H1 (cell line): ENCODE measurements around the gene SMIM23. TPM values are rescaled to one million over a fixed set of nuclear protein-coding genes. Genes with fewer than 3 reads are reported as not detected.

Experiments
- CTCF ChIA-PET: fragments of 300-600 bp; sonication (Branson Sonifier 250); formaldehyde crosslinking; loops from one replicate; lab custom pipeline; 2021; ENCODE audit not compliant: partially characterized antibody; lab: Charles Lee
- POLR2A ChIA-PET: fragments of 300-600 bp; sonication (Branson Sonifier 250); formaldehyde crosslinking; loops from one replicate; lab custom pipeline; 2021; ENCODE audit warnings: inconsistent platforms; ENCODE audit not compliant: partially characterized antibody; lab: Charles Lee
- DNase-seq, 2 experiments: peaks; one replicate each; pipeline versions ENCODE4 v3.0.0 to v3.0.0-alpha.2; 2010 to 2022; ENCODE audit warnings: low spot score in 2 of 2, low read depth in 1 of 2, mixed read lengths in 1 of 2
- FAIRE-seq: peaks from 2 replicates; lab custom pipeline; 2011; peaks lifted over from hg19 to GRCh38; lab: Jason Lieb, UNC
- H2AFZ ChIP-seq: 2 replicates; pipeline ENCODE4 v1.8.1; 2012; ENCODE audit warnings: low read length, inconsistent platforms
- H2AK5ac ChIP-seq: 2 replicates; pipeline ENCODE4 v1.6.1; 2013; ENCODE audit warnings: low read depth, low read length
- H2BK120ac ChIP-seq: replicated peaks from 2 replicates; pipeline ENCODE3; 2013; ENCODE audit warnings: low read depth, low read length, inconsistent platforms
- H2BK12ac ChIP-seq: 2 replicates; pipeline ENCODE4 v1.6.1; 2013; ENCODE audit warnings: low read depth, low read length
- H2BK15ac ChIP-seq: 2 replicates; pipeline ENCODE4 v1.6.1; 2013; ENCODE audit warnings: low read length
- H2BK20ac ChIP-seq: 2 replicates; pipeline ENCODE4 v1.6.1; 2013; ENCODE audit warnings: low read length
- H2BK5ac ChIP-seq: 2 replicates; pipeline ENCODE4 v1.6.1; 2013; ENCODE audit warnings: low read depth, low read length
- H3K14ac ChIP-seq: 2 replicates; pipeline ENCODE4 v1.6.1; 2013; ENCODE audit warnings: inconsistent platforms; ENCODE audit not compliant: insufficient read length
- H3K18ac ChIP-seq: 2 replicates; pipeline ENCODE4 v1.6.1; 2013; ENCODE audit warnings: low read length; ENCODE audit errors: extremely low read depth
- H3K23ac ChIP-seq: 2 replicates; pipeline ENCODE4 v1.6.1; 2013; ENCODE audit warnings: inconsistent platforms; ENCODE audit not compliant: insufficient read length
- H3K23me2 ChIP-seq: 2 replicates; pipeline ENCODE4 v1.6.1; 2013; ENCODE audit warnings: low read depth, low read length
- H3K27ac ChIP-seq: 2 replicates; pipeline ENCODE4 v1.6.1; 2011; ENCODE audit warnings: low read depth, low read length, inconsistent platforms
- H3K27me3 ChIP-seq, 4 experiments: replicated peaks in 1 of 4; 1 replicate in 1 of 4; 2 replicates in 3 of 4; pipeline versions ENCODE4 v1.6.1 to v1.8.1; 2011 to 2013; ENCODE audit warnings: low read length in 3 of 4, mild to moderate bottlenecking in 3 of 4, inconsistent platforms in 2 of 4, mixed read lengths in 2 of 4, moderate library complexity in 1 of 4; ENCODE audit not compliant: control insufficient read depth in 3 of 4, insufficient read depth in 3 of 4; ENCODE audit errors: extremely low read depth in 1 of 4
- H3K36me3 ChIP-seq, 4 experiments: 2 replicates each; pipeline versions ENCODE4 v1.6.1 to v1.8.1; 2011 to 2013; ENCODE audit warnings: mild to moderate bottlenecking in 4 of 4, low read length in 3 of 4, moderate library complexity in 2 of 4, control low read depth in 1 of 4, inconsistent platforms in 1 of 4; ENCODE audit not compliant: insufficient read depth in 4 of 4, control insufficient read depth in 2 of 4
- H3K4ac ChIP-seq: replicated peaks from 2 replicates; pipeline ENCODE3; 2013; ENCODE audit warnings: low read length, low read depth, mixed read lengths, inconsistent platforms; ENCODE audit not compliant: insufficient read length
- H3K4me1 ChIP-seq, 4 experiments: replicated peaks in 1 of 4; 1 replicate in 1 of 4; 2 replicates in 3 of 4; pipeline versions ENCODE4 v1.6.1 to v1.8.1; 2011 to 2013; ENCODE audit warnings: low read length in 3 of 4, inconsistent platforms in 2 of 4, mixed read lengths in 1 of 4; ENCODE audit not compliant: insufficient read depth in 4 of 4, control insufficient read depth in 3 of 4
- H3K4me2 ChIP-seq, 2 experiments: 2 replicates each; pipeline versions ENCODE4 v1.6.1 to v1.8.1; 2011 to 2013; ENCODE audit warnings: low read depth in 2 of 2, low read length in 2 of 2, control low read depth in 1 of 2, inconsistent platforms in 1 of 2, mild to moderate bottlenecking in 1 of 2; ENCODE audit not compliant: insufficient read depth in 1 of 2
- H3K4me3 ChIP-seq, 4 experiments: fragments of 200-600, 300-600 bp in 1 of 4; sonication (generic), shearing (Covaris generic), sonication (Bioruptor Twin) in 1 of 4; 2 replicates each; pipeline versions ENCODE4 v1.5.1 to v1.8.1; 2011 to 2016; ENCODE audit warnings: low read length in 4 of 4, low read depth in 3 of 4, control low read depth in 2 of 4, inconsistent platforms in 2 of 4, mild to moderate bottlenecking in 2 of 4, mixed read lengths in 1 of 4, moderate library complexity in 1 of 4; ENCODE audit not compliant: insufficient read depth in 2 of 4; ENCODE audit errors: extremely low read depth in 1 of 4
- H3K56ac ChIP-seq: replicated peaks from 2 replicates; pipeline ENCODE3; 2013; ENCODE audit warnings: low read depth, mild to moderate bottlenecking, mixed read lengths, low read length, inconsistent platforms; ENCODE audit not compliant: insufficient read length
- H3K79me1 ChIP-seq: 2 replicates; pipeline ENCODE4 v1.6.1; 2013; ENCODE audit warnings: low read depth, low read length, control low read depth
- H3K79me2 ChIP-seq, 2 experiments: 2 replicates each; pipeline versions ENCODE4 v1.6.1 to v1.8.1; 2012 to 2013; ENCODE audit warnings: low read length in 2 of 2, mild to moderate bottlenecking in 2 of 2, inconsistent platforms in 1 of 2; ENCODE audit not compliant: insufficient read depth in 2 of 2, control insufficient read depth in 1 of 2
- H3K9ac ChIP-seq, 4 experiments: replicated peaks in 1 of 4; 1 replicate in 1 of 4; 2 replicates in 3 of 4; pipeline versions ENCODE4 v1.6.1 to v1.8.1; 2011 to 2013; ENCODE audit warnings: low read depth in 3 of 4, low read length in 3 of 4, control low read depth in 2 of 4, mild to moderate bottlenecking in 2 of 4, moderate library complexity in 2 of 4, inconsistent platforms in 1 of 4; ENCODE audit errors: extremely low read depth in 1 of 4
- H3K9me3 ChIP-seq, 2 experiments: 2 replicates each; pipeline versions ENCODE4 v1.6.1 to v1.8.1; 2012 to 2013; ENCODE audit warnings: mild to moderate bottlenecking in 2 of 2, moderate library complexity in 2 of 2, control low read depth in 1 of 2, inconsistent platforms in 1 of 2, low read depth in 1 of 2, low read length in 1 of 2, mixed read lengths in 1 of 2; ENCODE audit not compliant: insufficient read depth in 2 of 2
- H4K20me1 ChIP-seq, 2 experiments: replicated peaks in 1 of 2; 2 replicates each; pipeline versions ENCODE3 to v1.8.1; 2011 to 2013; ENCODE audit warnings: inconsistent platforms in 2 of 2, low read length in 2 of 2, mild to moderate bottlenecking in 1 of 2; ENCODE audit not compliant: insufficient read depth in 2 of 2, control insufficient read depth in 1 of 2
- H4K5ac ChIP-seq: 2 replicates; pipeline ENCODE4 v1.6.1; 2013; ENCODE audit warnings: low read length, low read depth, mixed read lengths, inconsistent platforms; ENCODE audit not compliant: insufficient read length
- H4K8ac ChIP-seq: 2 replicates; pipeline ENCODE4 v1.8.0; 2013; ENCODE audit warnings: mild to moderate bottlenecking, moderate library complexity, low read length, inconsistent platforms; ENCODE audit not compliant: insufficient read depth; ENCODE audit errors: extremely low read depth
- H4K91ac ChIP-seq: replicated peaks from 2 replicates; pipeline ENCODE3; 2013; ENCODE audit warnings: low read length, mixed read lengths, inconsistent platforms; ENCODE audit not compliant: insufficient read length
- NRF1 ChIP-seq: IDR thresholded peaks from 2 replicates; pipeline ENCODE4 v1.6.1; 2011; ENCODE audit warnings: mild to moderate bottlenecking, low read depth, low read length, improper control_type of control experiment
- WGBS, 2 experiments: shearing (Covaris generic) in 1 of 2; methylation state at CpG; one replicate each; pipeline versions ENCODE4 v1.1.6 to v1.1.7; 2013 to 2015; ENCODE audit warnings: low lambda C conversion rate in 2 of 2, mixed read lengths in 2 of 2, inconsistent platforms in 1 of 2, low coverage in 1 of 2, missing lambda C conversion rate in 1 of 2; ENCODE audit not compliant: insufficient replicate concordance in 2 of 2, insufficient coverage in 1 of 2, insufficient read length in 1 of 2; ENCODE audit errors: extremely low coverage in 1 of 2, missing lambda C conversion rate in 1 of 2; 5-methylcytosine and 5-hydroxymethylcytosine counted together
- polyA plus RNA-seq, 7 experiments: library from polyadenylated mRNA; depleted of rRNA in 3 of 7; stranded (reverse) in 5 of 7; unstranded in 2 of 7; fragments of >200 nt in 5 of 7; fragments of 200-250 nt in 2 of 7; gene quantifications; 1 replicate in 5 of 7; 2 replicates in 1 of 7; 4 replicates in 1 of 7; pipeline versions ENCODE4 v1.2.1 to v1.2.3, GENCODE V29; 2011 to 2013; ENCODE audit warnings: missing spikeins in 2 of 7, mixed read lengths in 2 of 7
- total RNA-seq: library from RNA; stranded (reverse); fragmentation: NEBNext Ultra II Directional; extraction: Animal tissue kit (Norgen Biotek cat#: 25700); gene quantifications from 2 replicates; pipeline ENCODE4 v1.2.1, GENCODE V29; 2021

Gene SMIM23
- total and polyA plus RNA-seq, 2 of the 8 experiments (the other 6 are each of a cell fraction or from before 2014, with no cell fraction given) = not detected

GRCh38 chr5:171834461-171834860 is 48.8 kb downstream of the SMIM23 start:
- H3K23ac ChIP-seq = no peak overlapping the region
- TF ChIP-seq NRF1 = no peak
- TF ChIP-seq, all 59 proteins: peak for 0
- H3K9ac ChIP-seq = no peak overlapping the region
- no peak overlapping the region for H3K4me2 ChIP-seq
- no peak overlapping the region for H4K5ac ChIP-seq
- H3K27ac ChIP-seq = no peak overlapping the region
- no peaks in the 10 kb centered on the region for H3K4me1 ChIP-seq
- no peak overlapping the region for H2AFZ ChIP-seq
- H2BK20ac ChIP-seq = no peak overlapping the region
- H3K9me3 ChIP-seq = peaks cover under 1 to 12% of the 10 kb centered on the region in 2 experiments; a peak in 2 of 4 replicates
- no peaks in the 10 kb centered on the region for H3K79me2 ChIP-seq
- CTCF ChIA-PET = interaction anchor here (0.6 to 2.3 kb wide), 8 partner anchors 8 to 352 kb away, joined by 3 to 6 read pairs (median 3); no protein-coding TSS in a partner anchor
- H2AK5ac ChIP-seq = no peak overlapping the region
- FAIRE-seq = no peak
- H3K23me2 ChIP-seq = no peaks in the 10 kb centered on the region
- no peaks in the 10 kb centered on the region; the same call in 1 of the 2 replicates for H3K79me1 ChIP-seq
- H3K27me3 ChIP-seq = no peaks in the 10 kb centered on the region
- no peak overlapping the region for H2BK120ac ChIP-seq
- H4K8ac ChIP-seq = no peak overlapping the region
- POLR2A ChIA-PET = no interaction called here
- H4K91ac ChIP-seq = no peak overlapping the region
- 87% methylated on average over 2 of the region's 2 CpGs; no CpG with 5 or more reads in 1 of the 2 experiments for WGBS, 2 experiments
- no peak overlapping the region for H3K56ac ChIP-seq
- H3K4me3 ChIP-seq = no peak overlapping the region
- H3K18ac ChIP-seq = no peak overlapping the region
- H3K14ac ChIP-seq = no peak overlapping the region
- H2BK15ac ChIP-seq = no peak overlapping the region
- H4K20me1 ChIP-seq = no peaks in the 10 kb centered on the region
- H3K36me3 ChIP-seq = no peaks in the 10 kb centered on the region
- no peak overlapping the region for H2BK12ac ChIP-seq
- no peak overlapping the region for H2BK5ac ChIP-seq
- no peak for DNase-seq
- H3K4ac ChIP-seq = no peak overlapping the region
